A673 (cell line): ENCODE results near the gene TRAPPC6A.

Experiments used
- EZH2 ChIP-seq: fragments of 200-600 bp; sonication (generic); IDR thresholded peaks from 2 replicates; pipeline ENCODE4 v1.6.1; 2017; ENCODE audit warnings: borderline replicate concordance, low read depth, mild to moderate bottlenecking, mixed read lengths, antibody characterized with exemption, low read length; ENCODE audit not compliant: poor library complexity, severe bottlenecking
- TF ChIP-seq, protein P1 (sequence below): fragments of 300-800, 200-600 bp; sonication (generic); conservative IDR thresholded peaks from 2 replicates; pipeline ENCODE4 v1.5.1; 2017; ENCODE audit warnings: low read depth, mild to moderate bottlenecking, antibody characterized with exemption, low read length, moderate library complexity, mixed read lengths

DNA sequence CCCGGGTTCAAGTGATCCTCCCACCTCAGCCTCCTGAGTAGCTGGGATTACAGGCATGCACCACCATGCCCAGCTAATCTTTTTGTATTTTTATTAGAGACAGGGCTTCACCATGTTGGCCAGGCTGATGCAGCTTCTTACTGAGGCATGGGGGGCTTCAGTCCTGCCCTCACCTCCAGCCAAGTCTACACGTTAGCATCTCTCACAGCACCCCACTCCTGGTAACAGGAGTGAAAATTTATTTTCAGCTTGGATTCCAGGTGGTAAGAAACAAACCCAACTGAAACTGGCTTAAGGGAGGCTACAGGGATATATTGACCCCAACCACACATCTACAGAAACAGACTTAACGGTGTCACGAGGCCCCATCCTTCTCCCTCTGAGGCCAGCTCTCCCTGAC is 27.9 kb downstream of the TRAPPC6A start:
- TF ChIP-seq, protein P1, sequence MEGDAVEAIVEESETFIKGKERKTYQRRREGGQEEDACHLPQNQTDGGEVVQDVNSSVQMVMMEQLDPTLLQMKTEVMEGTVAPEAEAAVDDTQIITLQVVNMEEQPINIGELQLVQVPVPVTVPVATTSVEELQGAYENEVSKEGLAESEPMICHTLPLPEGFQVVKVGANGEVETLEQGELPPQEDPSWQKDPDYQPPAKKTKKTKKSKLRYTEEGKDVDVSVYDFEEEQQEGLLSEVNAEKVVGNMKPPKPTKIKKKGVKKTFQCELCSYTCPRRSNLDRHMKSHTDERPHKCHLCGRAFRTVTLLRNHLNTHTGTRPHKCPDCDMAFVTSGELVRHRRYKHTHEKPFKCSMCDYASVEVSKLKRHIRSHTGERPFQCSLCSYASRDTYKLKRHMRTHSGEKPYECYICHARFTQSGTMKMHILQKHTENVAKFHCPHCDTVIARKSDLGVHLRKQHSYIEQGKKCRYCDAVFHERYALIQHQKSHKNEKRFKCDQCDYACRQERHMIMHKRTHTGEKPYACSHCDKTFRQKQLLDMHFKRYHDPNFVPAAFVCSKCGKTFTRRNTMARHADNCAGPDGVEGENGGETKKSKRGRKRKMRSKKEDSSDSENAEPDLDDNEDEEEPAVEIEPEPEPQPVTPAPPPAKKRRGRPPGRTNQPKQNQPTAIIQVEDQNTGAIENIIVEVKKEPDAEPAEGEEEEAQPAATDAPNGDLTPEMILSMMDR: no peak
- TF ChIP-seq EZH2: no peak
